ENCODE results near the gene WNT11.

- TF ChIP-seq TAF15 (IDR thresholded peaks at IDR 0.05; ENCODE audit: low read depth, low read length, poor library complexity, severe bottlenecking), result no peak
- TF ChIP-seq ZBTB7A (CRISPR knock-in tag; IDR thresholded peaks at IDR 0.05), result no peak
- TF ChIP-seq FOSL2 (CRISPR knock-in tag; IDR thresholded peaks at IDR 0.05), result no peak
- no peak for TF ChIP-seq POLR2AphosphoS5 (IDR thresholded peaks at IDR 0.05; ENCODE audit: low read depth, low read length)
- no peak for TF ChIP-seq ASH2L (IDR thresholded peaks at IDR 0.05; ENCODE audit: insufficient read length, low read depth, low read length)
- TF ChIP-seq ZNF552 (CRISPR knock-in tag; IDR thresholded peaks at IDR 0.05; ENCODE audit: borderline replicate concordance), result no peak
- no peak for TF ChIP-seq CBFB (CRISPR knock-in tag; IDR thresholded peaks at IDR 0.05)
Observed at GRCh38 chr11:76244316-76244851, 38.1 kb upstream of the WNT11 start.
